CD4-positive, alpha-beta T cell (primary cell): ENCODE measurements around the gene KCNH1. TPM values are rescaled to one million over a fixed set of nuclear protein-coding genes. Genes with fewer than 3 reads are reported as not detected.

Experiments
- ATAC-seq: fragments of 200-7000 bp; cut with Tn5 transposase; one replicate; pipeline ENCODE4 v1.10.0; 2022; ENCODE audit warnings: mild to moderate bottlenecking; ENCODE audit not compliant: poor library complexity
- CTCF ChIA-PET: fragments of 350-600 bp; sonication (Branson Sonifier 250); formaldehyde crosslinking; loops from one replicate; lab custom pipeline; 2021; ENCODE audit warnings: antibody characterized with exemption, inconsistent platforms; lab: Charles Lee
- POLR2A ChIA-PET: fragments of 350-600 bp; sonication (Branson Sonifier 250); formaldehyde crosslinking; loops from one replicate; lab custom pipeline; 2021; ENCODE audit warnings: antibody characterized with exemption, inconsistent platforms; lab: Charles Lee
- DNase-seq, 14 experiments: peaks; one replicate each; pipeline ENCODE4 v3.0.0-alpha.2; 2013 to 2020; ENCODE audit warnings: mixed read lengths in 2 of 14
- H3K27ac ChIP-seq, 2 donors: one replicate each; pipeline versions ENCODE4 v1.5.1 to v1.7.0; 2013; ENCODE audit warnings: low read length in 2 of 2, low read depth in 1 of 2, mild to moderate bottlenecking in 1 of 2
- H3K27me3 ChIP-seq, 2 experiments: 1 replicate in 1 of 2; 2 replicates in 1 of 2; pipeline versions ENCODE4 v1.6.1 to v1.7.0; 2013; ENCODE audit warnings: low read length in 2 of 2, control low read depth in 1 of 2, mild to moderate bottlenecking in 1 of 2, moderate library complexity in 1 of 2; ENCODE audit not compliant: insufficient read depth in 2 of 2, control insufficient read depth in 1 of 2
- H3K36me3 ChIP-seq: one replicate; pipeline ENCODE4 v1.6.1; 2013; ENCODE audit warnings: low read length, control low read depth; ENCODE audit not compliant: insufficient read depth
- H3K4me1 ChIP-seq: one replicate; pipeline ENCODE4 v1.6.1; 2013; ENCODE audit warnings: low read length, control low read depth; ENCODE audit not compliant: insufficient read depth
- H3K4me3 ChIP-seq: one replicate; pipeline ENCODE4 v1.5.1; 2013; ENCODE audit warnings: mild to moderate bottlenecking, low read length, moderate library complexity
- H3K9me3 ChIP-seq, 2 experiments: 1 replicate in 1 of 2; 2 replicates in 1 of 2; pipeline versions ENCODE4 v1.6.1 to v1.7.0; 2013; ENCODE audit warnings: low read length in 2 of 2, mild to moderate bottlenecking in 2 of 2, control low read depth in 1 of 2, moderate library complexity in 1 of 2; ENCODE audit not compliant: control insufficient read depth in 1 of 2, insufficient read depth in 1 of 2
- H3K27ac Mint-ChIP-seq: one replicate; pipeline ENCODE4 v1.8.0; 2020; ENCODE audit warnings: mixed read lengths
- H3K27me3 Mint-ChIP-seq: one replicate; pipeline ENCODE4 v1.8.0; 2021; ENCODE audit warnings: mixed read lengths
- H3K36me3 Mint-ChIP-seq: one replicate; pipeline ENCODE4 v1.8.0; 2021; ENCODE audit warnings: low read depth, mixed read lengths
- H3K4me1 Mint-ChIP-seq: one replicate; pipeline ENCODE4 v1.8.0; 2021; ENCODE audit warnings: low read depth, mixed read lengths
- H3K4me3 Mint-ChIP-seq: one replicate; pipeline ENCODE4 v1.8.0; 2020; ENCODE audit warnings: mild to moderate bottlenecking, mixed read lengths
- H3K9me3 Mint-ChIP-seq: one replicate; pipeline ENCODE4 v1.8.0; 2020; ENCODE audit warnings: mixed read lengths
- CTCF ChIP-seq: fragments of 200-600 bp; IDR thresholded peaks from one replicate; pipeline ENCODE4 v1.8.0; 2022; ENCODE audit warnings: antibody characterized with exemption, mild to moderate bottlenecking
- intact Hi-C, 2 experiments: fragments of 100-400 bp; cut with DNase I in 1 of 2; cut with micrococcal nuclease in 1 of 2; formaldehyde crosslinking; loops; one replicate each; pipeline versions ENCODE4 v1.15.1 to v1.9.0; 2023 to 2025; cut with DNase I, micrococcal nuclease
- total RNA-seq, 174 experiments: library from RNA in 2 of 174; stranded (reverse) in 2 of 174; gene quantifications; one replicate each; pipeline ENCODE4 v1.2.3 and lab custom pipeline; 2021 to 2026

Gene KCNH1
- total RNA-seq, 2 experiments from 2014 or later, result not detected

GRCh38 chr1:210920258-210920657 lies 213.7 kb downstream of the KCNH1 start:
- peaks cover 19% of the 10 kb centered on the region for H3K27me3 Mint-ChIP-seq
- DNase-seq (no peak), ATAC-seq (no peak)
- no peak for TF ChIP-seq CTCF
- no peaks in the 10 kb centered on the region for H3K36me3 ChIP-seq
- H3K27ac ChIP-seq, result no peak overlapping the region
- H3K4me3 ChIP-seq, result no peak overlapping the region
- intact Hi-C loops, result loop anchor here in 1 of 2 experiments (10.0 kb wide), 1 partner anchor 685 kb away; the partner anchor contains the start of gene SERTAD4
- H3K9me3 ChIP-seq, result peaks cover 0 to 4% of the 10 kb centered on the region in 2 experiments
- ChIA-PET POLR2A (no interaction called here), CTCF (no interaction called here)
- H3K9me3 Mint-ChIP-seq, result no peaks in the 10 kb centered on the region
- H3K4me3 Mint-ChIP-seq, result no peak overlapping the region
- H3K27me3 ChIP-seq, result no peaks in the 10 kb centered on the region
- no peaks in the 10 kb centered on the region for H3K36me3 Mint-ChIP-seq
- no peaks in the 10 kb centered on the region for H3K4me1 Mint-ChIP-seq
- no peaks in the 10 kb centered on the region for H3K4me1 ChIP-seq
- H3K27ac Mint-ChIP-seq, result no peak overlapping the region

DNA sequence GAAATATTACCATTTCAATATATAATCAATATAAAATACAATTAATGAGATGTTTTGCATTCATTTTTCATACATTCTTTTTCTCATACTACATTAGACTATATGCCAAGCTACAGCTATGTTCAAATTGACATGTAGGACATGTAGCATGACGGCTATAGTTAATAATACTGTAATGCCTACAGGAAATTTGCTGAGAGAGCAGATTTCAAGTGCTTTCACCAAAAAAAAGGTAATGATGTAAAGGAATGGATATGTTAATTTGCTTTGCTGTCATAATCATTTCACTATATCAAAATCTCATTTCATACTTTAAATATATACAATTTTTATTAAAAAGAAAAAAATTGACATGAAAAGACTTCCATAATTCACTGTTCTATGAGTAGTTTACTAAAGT lies 215.1 kb downstream of the KCNH1 start:
- H3K27me3 ChIP-seq, result no peaks in the 10 kb centered on the region
- intact Hi-C loops, result no loop called here
- Mint-ChIP-seq H3K4me3 (no peak overlapping the region), H3K27ac (no peak overlapping the region), H3K9me3 (no peaks in the 10 kb centered on the region), H3K4me1 (no peaks in the 10 kb centered on the region), H3K36me3 (no peaks in the 10 kb centered on the region), H3K27me3 (peaks cover 18% of the 10 kb centered on the region)
- CTCF ChIA-PET, result no interaction called here
- H3K36me3 ChIP-seq, result no peaks in the 10 kb centered on the region
- H3K4me1 ChIP-seq, result no peaks in the 10 kb centered on the region
- no peak for ATAC-seq
- no peak overlapping the region for H3K27ac ChIP-seq
- no peak for TF ChIP-seq CTCF
- H3K4me3 ChIP-seq, result no peak overlapping the region
- no peak for DNase-seq
- POLR2A ChIA-PET, result no interaction called here
- H3K9me3 ChIP-seq, result peaks cover 0 to 3% of the 10 kb centered on the region in 2 experiments

- H3K27ac Mint-ChIP-seq, result no peak overlapping the region
- no peaks in the 10 kb centered on the region for H3K4me1 Mint-ChIP-seq
- no peaks in the 10 kb centered on the region for H3K36me3 Mint-ChIP-seq
- no peaks in the 10 kb centered on the region for H3K27me3 ChIP-seq
- TF ChIP-seq CTCF, result no peak
- ATAC-seq, result no peak
- H3K4me1 ChIP-seq, result no peaks in the 10 kb centered on the region
- peaks cover 0 to 3% of the 10 kb centered on the region in 2 experiments for H3K9me3 ChIP-seq
- intact Hi-C loops, result no loop called here
- no peak overlapping the region for H3K27ac ChIP-seq
- no peak for DNase-seq
- CTCF ChIA-PET, result no interaction called here
- peaks cover 9% of the 10 kb centered on the region for H3K27me3 Mint-ChIP-seq
- no peaks in the 10 kb centered on the region for H3K36me3 ChIP-seq
- H3K4me3 Mint-ChIP-seq, result no peak overlapping the region
- POLR2A ChIA-PET, result no interaction called here
- H3K4me3 ChIP-seq, result no peak overlapping the region
- no peaks in the 10 kb centered on the region for H3K9me3 Mint-ChIP-seq
These were observed 216.3 kb downstream of the KCNH1 start for GRCh38 chr1:210917560-210918169.
